ENCODE results near the gene EPHA8.

The EPHA8 gene

GRCh38 chr1:22526677-22527076 lies 36.6 kb upstream of the EPHA8 start:
- Histone ChIP-seq H3K36me3 (ENCODE audit: control insufficient read depth, insufficient read depth, low read length) (peaks cover 47% of the 10 kb centered on the region), H3K27me3 (ENCODE audit: control insufficient read depth, insufficient read depth, low read length) (no peaks in the 10 kb centered on the region), H3K4me1 (ENCODE audit: control insufficient read depth, insufficient read depth, low read length) (no peaks in the 10 kb centered on the region), H3K4me3 (ENCODE audit: low read depth, low read length) (no peak overlapping the region), H3K9me3 (ENCODE audit: control insufficient read depth, insufficient read depth, low read length) (no peaks in the 10 kb centered on the region), H3K9ac (ENCODE audit: low read depth, low read length) (no peak overlapping the region), H3K27ac (ENCODE audit: low read depth, low read length) (no peak overlapping the region)

- H3K4me3 ChIP-seq (ENCODE audit: low read depth, low read length), result no peak overlapping the region
- no peaks in the 10 kb centered on the region for H3K9me3 ChIP-seq (ENCODE audit: control insufficient read depth, insufficient read depth, low read length)
- peaks cover 43% of the 10 kb centered on the region for H3K36me3 ChIP-seq (ENCODE audit: control insufficient read depth, insufficient read depth, low read length)
- H3K9ac ChIP-seq (ENCODE audit: low read depth, low read length), result no peak overlapping the region
- no peaks in the 10 kb centered on the region for H3K27me3 ChIP-seq (ENCODE audit: control insufficient read depth, insufficient read depth, low read length)
- H3K27ac ChIP-seq (ENCODE audit: low read depth, low read length), result no peak overlapping the region
- H3K4me1 ChIP-seq (ENCODE audit: control insufficient read depth, insufficient read depth, low read length), result no peaks in the 10 kb centered on the region
These were observed 36.2 kb upstream of the EPHA8 start for GRCh38 chr1:22527122-22527521.

- Histone ChIP-seq H3K4me3 (ENCODE audit: low read depth, low read length) (no peak overlapping the region), H3K9ac (ENCODE audit: low read depth, low read length) (no peak overlapping the region), H3K36me3 (ENCODE audit: control insufficient read depth, insufficient read depth, low read length) (peaks cover 38% of the 10 kb centered on the region), H3K4me1 (ENCODE audit: control insufficient read depth, insufficient read depth, low read length) (no peaks in the 10 kb centered on the region), H3K27me3 (ENCODE audit: control insufficient read depth, insufficient read depth, low read length) (no peaks in the 10 kb centered on the region), H3K9me3 (ENCODE audit: control insufficient read depth, insufficient read depth, low read length) (no peaks in the 10 kb centered on the region), H3K27ac (ENCODE audit: low read depth, low read length) (no peak overlapping the region)
These were observed 35.6 kb upstream of the EPHA8 start for GRCh38 chr1:22527555-22528296.

- Histone ChIP-seq H3K36me3 (ENCODE audit: control insufficient read depth, insufficient read depth, low read length) (peaks cover 34% of the 10 kb centered on the region), H3K9me3 (ENCODE audit: control insufficient read depth, insufficient read depth, low read length) (no peaks in the 10 kb centered on the region), H3K9ac (ENCODE audit: low read depth, low read length) (no peak overlapping the region), H3K4me3 (ENCODE audit: low read depth, low read length) (no peak overlapping the region), H3K27ac (ENCODE audit: low read depth, low read length) (no peak overlapping the region), H3K4me1 (ENCODE audit: control insufficient read depth, insufficient read depth, low read length) (no peaks in the 10 kb centered on the region), H3K27me3 (ENCODE audit: control insufficient read depth, insufficient read depth, low read length) (no peaks in the 10 kb centered on the region)
These were observed 34.8 kb upstream of the EPHA8 start for GRCh38 chr1:22528451-22528850.

- Histone ChIP-seq H3K27ac (ENCODE audit: low read depth, low read length) (no peak overlapping the region), H3K36me3 (ENCODE audit: control insufficient read depth, insufficient read depth, low read length) (peaks cover 18% of the 10 kb centered on the region), H3K4me3 (ENCODE audit: low read depth, low read length) (no peak overlapping the region), H3K9me3 (ENCODE audit: control insufficient read depth, insufficient read depth, low read length) (no peaks in the 10 kb centered on the region), H3K27me3 (ENCODE audit: control insufficient read depth, insufficient read depth, low read length) (no peaks in the 10 kb centered on the region), H3K4me1 (ENCODE audit: control insufficient read depth, insufficient read depth, low read length) (no peaks in the 10 kb centered on the region), H3K9ac (ENCODE audit: low read depth, low read length) (no peak overlapping the region)
These were observed 33.2 kb upstream of the EPHA8 start for GRCh38 chr1:22529901-22530621.

- H3K9me3 ChIP-seq (ENCODE audit: control insufficient read depth, insufficient read depth, low read length), result no peaks in the 10 kb centered on the region
- H3K9ac ChIP-seq (ENCODE audit: low read depth, low read length), result no peak overlapping the region
- H3K4me3 ChIP-seq (ENCODE audit: low read depth, low read length), result no peak overlapping the region
- no peak overlapping the region for H3K27ac ChIP-seq (ENCODE audit: low read depth, low read length)
- H3K27me3 ChIP-seq (ENCODE audit: control insufficient read depth, insufficient read depth, low read length), result no peaks in the 10 kb centered on the region
- peaks cover 13% of the 10 kb centered on the region for H3K36me3 ChIP-seq (ENCODE audit: control insufficient read depth, insufficient read depth, low read length)
- H3K4me1 ChIP-seq (ENCODE audit: control insufficient read depth, insufficient read depth, low read length), result no peaks in the 10 kb centered on the region
These were observed 32.6 kb upstream of the EPHA8 start for GRCh38 chr1:22530715-22531114.

- Histone ChIP-seq H3K36me3 (ENCODE audit: control insufficient read depth, insufficient read depth, low read length) (peaks cover 10% of the 10 kb centered on the region), H3K9me3 (ENCODE audit: control insufficient read depth, insufficient read depth, low read length) (no peaks in the 10 kb centered on the region), H3K4me1 (ENCODE audit: control insufficient read depth, insufficient read depth, low read length) (no peaks in the 10 kb centered on the region), H3K27ac (ENCODE audit: low read depth, low read length) (no peak overlapping the region), H3K9ac (ENCODE audit: low read depth, low read length) (no peak overlapping the region), H3K4me3 (ENCODE audit: low read depth, low read length) (no peak overlapping the region), H3K27me3 (ENCODE audit: control insufficient read depth, insufficient read depth, low read length) (no peaks in the 10 kb centered on the region)
These were observed 32.0 kb upstream of the EPHA8 start for GRCh38 chr1:22531251-22531650.

GRCh38 chr1:22533244-22533895 lies 29.9 kb upstream of the EPHA8 start:
- Histone ChIP-seq H3K4me1 (ENCODE audit: control insufficient read depth, insufficient read depth, low read length) (no peaks in the 10 kb centered on the region), H3K27ac (ENCODE audit: low read depth, low read length) (no peak overlapping the region)

GRCh38 chr1:22534951-22535350 lies 28.3 kb upstream of the EPHA8 start:
- Histone ChIP-seq H3K4me1 (ENCODE audit: control insufficient read depth, insufficient read depth, low read length) (no peaks in the 10 kb centered on the region), H3K9me3 (ENCODE audit: control insufficient read depth, insufficient read depth, low read length) (no peaks in the 10 kb centered on the region), H3K9ac (ENCODE audit: low read depth, low read length) (no peak overlapping the region), H3K27me3 (ENCODE audit: control insufficient read depth, insufficient read depth, low read length) (no peaks in the 10 kb centered on the region), H3K27ac (ENCODE audit: low read depth, low read length) (no peak overlapping the region), H3K4me3 (ENCODE audit: low read depth, low read length) (no peak overlapping the region), H3K36me3 (ENCODE audit: control insufficient read depth, insufficient read depth, low read length) (no peaks in the 10 kb centered on the region)

More at GRCh38 chr1:22533244-22533895, 29.9 kb upstream of the EPHA8 start:
- H3K4me3 ChIP-seq (ENCODE audit: low read depth, low read length), result no peak overlapping the region
- H3K27me3 ChIP-seq (ENCODE audit: control insufficient read depth, insufficient read depth, low read length), result no peaks in the 10 kb centered on the region
- no peaks in the 10 kb centered on the region for H3K9me3 ChIP-seq (ENCODE audit: control insufficient read depth, insufficient read depth, low read length)
- no peak overlapping the region for H3K9ac ChIP-seq (ENCODE audit: low read depth, low read length)
- no peaks in the 10 kb centered on the region for H3K36me3 ChIP-seq (ENCODE audit: control insufficient read depth, insufficient read depth, low read length)

GRCh38 chr1:22535399-22535798 lies 27.9 kb upstream of the EPHA8 start:
- H3K36me3 ChIP-seq (ENCODE audit: control insufficient read depth, insufficient read depth, low read length), result no peaks in the 10 kb centered on the region
- H3K4me3 ChIP-seq (ENCODE audit: low read depth, low read length), result no peak overlapping the region
- no peak overlapping the region for H3K9ac ChIP-seq (ENCODE audit: low read depth, low read length)
- H3K27me3 ChIP-seq (ENCODE audit: control insufficient read depth, insufficient read depth, low read length), result no peaks in the 10 kb centered on the region
- H3K27ac ChIP-seq (ENCODE audit: low read depth, low read length), result no peak overlapping the region
- no peaks in the 10 kb centered on the region for H3K9me3 ChIP-seq (ENCODE audit: control insufficient read depth, insufficient read depth, low read length)
- H3K4me1 ChIP-seq (ENCODE audit: control insufficient read depth, insufficient read depth, low read length), result no peaks in the 10 kb centered on the region

GRCh38 chr1:22536506-22536905 lies 26.8 kb upstream of the EPHA8 start:
- no peak overlapping the region for H3K4me3 ChIP-seq (ENCODE audit: low read depth, low read length)
- H3K9me3 ChIP-seq (ENCODE audit: control insufficient read depth, insufficient read depth, low read length), result no peaks in the 10 kb centered on the region
- no peak overlapping the region for H3K27ac ChIP-seq (ENCODE audit: low read depth, low read length)
- H3K27me3 ChIP-seq (ENCODE audit: control insufficient read depth, insufficient read depth, low read length), result no peaks in the 10 kb centered on the region
- no peak overlapping the region for H3K9ac ChIP-seq (ENCODE audit: low read depth, low read length)
- no peaks in the 10 kb centered on the region for H3K36me3 ChIP-seq (ENCODE audit: control insufficient read depth, insufficient read depth, low read length)
- no peaks in the 10 kb centered on the region for H3K4me1 ChIP-seq (ENCODE audit: control insufficient read depth, insufficient read depth, low read length)
